HG03442 (cell line): ENCODE measurements around the gene POU2AF1.
A peak's percentile ranks its signal among the peaks of the same experiment; 100 is the strongest.
"Not testable (repeated sequence)": the region's sequence is repeated elsewhere in the genome, so short reads cannot be mapped to it uniquely, and the experiment has no call there.

ENCODE experiments used
- ATAC-seq: cut with Tn5 transposase; IDR thresholded peaks from one replicate; pipeline ENCODE4 v1.9.1; 2021; ENCODE audit warnings: mild to moderate bottlenecking, moderate library complexity; ENCODE audit not compliant: unreplicated experiment

Gene POU2AF1

GRCh38 chr11:111409915-111410314 lies 30.8 kb upstream of the POU2AF1 start:
- peak; percentile 59 for ATAC-seq

DNA sequence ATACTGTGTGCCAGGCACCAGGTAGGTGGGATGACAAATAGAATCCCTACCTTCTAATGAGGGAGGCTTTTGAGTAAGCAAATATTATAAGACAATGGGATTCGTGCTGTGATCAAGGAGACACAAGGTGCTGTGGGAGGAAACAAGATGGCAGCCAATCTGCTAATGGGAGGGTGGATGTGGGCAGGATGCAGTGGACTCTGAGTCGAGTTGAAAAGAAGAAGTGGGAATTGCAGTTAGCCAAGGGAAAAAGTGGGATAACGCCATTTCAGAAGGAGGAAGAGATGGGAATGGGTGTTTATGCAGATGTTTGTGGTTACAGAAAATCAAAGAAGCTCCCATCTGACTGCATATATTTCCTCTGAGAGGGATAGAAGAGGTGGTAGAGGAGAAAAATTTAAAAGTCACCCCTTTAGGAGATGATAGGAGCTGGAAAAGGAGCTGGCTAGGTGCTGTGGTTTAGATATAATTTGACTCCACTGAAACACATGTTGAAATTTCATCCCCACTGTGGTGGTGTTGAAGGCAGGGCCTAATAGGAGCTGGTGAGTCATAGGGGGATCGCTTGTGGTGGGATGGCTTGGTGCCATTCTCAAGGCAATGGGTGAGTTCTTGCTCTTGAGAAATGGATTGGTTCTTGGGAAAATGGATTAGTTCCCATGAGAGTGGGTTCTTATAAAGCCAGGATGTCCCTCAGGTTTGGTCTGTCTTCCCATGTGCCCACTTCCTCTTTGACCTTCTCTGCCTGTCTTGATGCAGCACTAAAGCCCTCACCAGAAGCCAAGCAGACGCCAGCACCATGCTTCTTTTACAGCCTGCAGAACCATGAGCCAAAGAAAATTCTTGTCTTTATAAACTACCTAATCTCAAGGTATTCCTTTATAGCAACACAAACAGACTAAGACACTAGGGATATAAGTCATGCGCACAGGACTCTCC lies 30.0 kb upstream of the POU2AF1 start:
- ATAC-seq = peak; percentile 56

DNA sequence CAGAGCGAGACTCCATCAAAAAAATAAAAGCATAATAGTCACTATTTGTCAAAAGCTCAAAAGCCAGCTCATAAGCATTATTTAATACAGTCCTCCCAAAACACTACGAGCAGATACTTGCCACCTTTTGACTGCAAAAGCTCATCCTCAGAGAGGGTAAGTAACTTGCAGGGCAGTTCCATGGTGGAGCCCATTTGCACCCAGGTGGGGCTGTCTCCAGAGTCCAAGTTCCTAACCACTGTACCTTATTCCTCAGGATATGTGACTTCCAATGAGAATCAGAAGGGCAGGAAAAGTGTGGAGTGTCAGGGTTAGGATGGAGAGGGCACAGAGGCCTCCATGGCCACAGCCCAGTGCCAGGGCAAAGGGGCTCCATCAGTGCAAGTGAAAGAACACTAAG lies 28.6 kb upstream of the POU2AF1 start:
- no peak for ATAC-seq

DNA sequence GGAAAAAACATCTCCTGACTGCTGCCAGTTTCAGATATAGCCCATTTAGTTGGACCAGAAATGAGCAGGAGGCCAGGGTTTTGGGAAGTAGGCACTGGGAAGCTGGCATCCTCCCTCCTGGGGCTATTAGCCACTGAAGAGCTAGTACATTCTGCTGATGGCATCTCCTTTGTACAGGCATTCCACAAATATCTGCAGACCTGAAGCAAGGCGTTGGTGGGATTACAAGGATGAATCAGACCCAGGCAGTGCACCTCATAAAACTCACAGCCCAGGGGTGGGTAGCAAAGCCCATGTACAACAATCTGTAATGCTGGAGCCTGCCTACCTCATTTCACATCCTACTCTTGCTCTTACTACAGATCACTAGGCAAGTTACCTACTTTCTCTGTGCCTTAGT lies 27.5 kb upstream of the POU2AF1 start:
- ATAC-seq = no peak

DNA sequence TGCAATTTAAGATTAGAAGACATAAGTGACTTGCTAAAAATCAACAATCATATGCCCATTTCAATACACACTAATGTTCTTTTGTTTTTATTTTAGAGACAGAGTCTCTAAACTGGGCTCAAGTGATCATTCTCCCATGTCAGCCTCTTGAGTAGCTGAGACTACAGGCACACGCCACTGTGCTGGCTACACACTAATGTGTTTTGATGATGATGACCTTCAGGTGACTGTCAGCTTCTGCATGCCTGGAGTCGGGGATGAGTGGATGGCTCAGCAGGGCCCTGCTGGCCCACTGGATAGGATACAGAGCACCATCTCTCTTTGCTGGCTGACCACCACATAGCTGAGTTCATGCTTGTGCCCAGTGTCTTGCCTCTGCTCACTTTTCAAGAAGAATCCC lies 27.0 kb upstream of the POU2AF1 start:
- ATAC-seq = no peak

GRCh38 chr11:111405551-111405950 lies 26.5 kb upstream of the POU2AF1 start:
- ATAC-seq = no peak

DNA sequence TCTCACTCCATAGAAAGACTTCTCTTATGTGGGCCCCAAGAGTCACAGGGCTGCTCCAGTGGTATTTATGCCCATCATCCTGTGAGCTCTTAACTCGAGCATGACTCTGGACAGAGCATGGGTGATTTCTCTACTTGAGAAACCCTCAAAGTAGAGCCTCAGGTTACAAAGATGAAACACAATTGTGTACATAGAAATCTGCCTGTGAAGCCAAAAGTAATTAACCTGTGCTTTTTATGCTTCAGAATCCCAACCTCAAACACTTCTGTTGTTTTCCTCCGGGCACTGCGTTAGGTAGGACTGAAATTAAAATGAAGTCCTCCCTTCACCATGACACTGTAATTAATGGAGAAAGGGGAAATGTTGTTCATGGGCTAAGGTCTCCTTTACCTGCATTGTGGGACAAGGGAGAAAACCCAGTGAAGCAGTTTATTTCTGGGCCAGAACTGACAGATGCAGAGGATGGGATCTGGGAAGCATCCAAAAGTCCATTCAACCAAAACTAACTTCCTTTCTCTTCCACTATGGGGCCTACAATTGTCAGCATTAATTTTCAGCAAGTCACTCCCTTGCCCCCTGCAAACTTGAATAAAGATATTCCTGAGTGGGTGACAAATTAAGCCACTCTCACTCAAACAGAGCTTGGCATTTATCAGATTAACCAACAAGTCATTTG lies 24.1 kb upstream of the POU2AF1 start:
- ATAC-seq = no peak

- ATAC-seq = no peak
Observed at GRCh38 chr11:111402411-111402810, 23.3 kb upstream of the POU2AF1 start.

DNA sequence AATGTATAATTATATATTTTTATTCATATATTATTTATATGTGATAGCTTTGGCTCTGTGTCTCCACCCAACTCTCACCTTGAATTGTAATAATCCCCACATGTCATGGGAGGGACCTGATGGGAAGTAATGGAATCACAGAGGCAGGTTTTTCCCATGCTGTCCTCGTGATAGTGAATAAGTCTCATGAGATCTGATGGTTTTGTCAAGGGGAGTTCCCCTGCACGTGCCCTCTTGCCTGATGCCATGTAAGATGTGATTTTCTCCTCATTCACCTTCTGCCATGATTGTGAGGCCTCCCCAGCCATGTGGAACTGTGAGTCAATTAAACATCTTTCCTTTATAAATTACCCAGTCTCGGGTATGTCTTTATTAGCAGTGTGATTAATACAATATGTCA lies 22.9 kb upstream of the POU2AF1 start:
- ATAC-seq = not testable (repeated sequence)

- ATAC-seq = peak; percentile 32
Observed at GRCh38 chr11:111400595-111400994, 21.5 kb upstream of the POU2AF1 start.

DNA sequence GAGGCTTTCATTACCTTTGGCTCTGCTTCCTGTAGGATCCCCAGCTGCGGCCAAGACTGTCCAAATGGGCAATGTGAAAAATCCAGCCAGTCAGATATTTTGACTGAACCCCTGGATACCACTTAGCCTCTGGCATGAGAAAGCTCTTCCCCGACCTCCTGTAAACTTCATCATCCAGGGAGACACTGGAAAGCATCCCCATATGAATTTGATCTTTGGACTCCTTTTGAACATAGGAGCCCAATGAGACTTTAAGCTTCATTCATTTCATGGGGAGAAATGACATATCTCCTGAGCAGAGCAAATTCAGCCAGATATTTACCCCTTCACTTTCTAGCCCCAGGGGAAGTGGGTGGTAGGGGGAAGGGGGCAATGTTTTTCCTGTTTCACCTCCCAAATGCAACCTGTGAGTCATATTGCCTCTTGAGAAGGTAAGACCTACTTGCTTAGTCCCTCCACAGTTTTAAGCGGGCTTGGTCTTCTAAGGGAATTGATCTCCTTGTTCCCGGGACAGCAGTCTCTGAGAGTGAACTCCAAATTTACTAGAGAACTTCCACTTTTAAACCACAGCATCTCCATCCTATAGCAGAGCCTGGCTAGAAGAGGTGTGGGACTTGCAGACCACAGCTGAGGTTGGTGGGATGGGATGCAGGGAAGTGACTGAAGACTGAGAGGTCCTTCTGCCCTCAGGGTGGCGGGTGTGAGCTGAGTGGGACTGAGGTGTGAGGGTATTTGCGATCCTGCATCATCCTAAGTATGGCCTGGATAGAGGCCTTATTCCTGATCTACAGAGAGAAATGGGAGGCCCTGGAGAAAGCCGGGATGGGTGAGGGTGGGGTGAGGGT lies 20.3 kb upstream of the POU2AF1 start:
- ATAC-seq = peak; percentile 37

DNA sequence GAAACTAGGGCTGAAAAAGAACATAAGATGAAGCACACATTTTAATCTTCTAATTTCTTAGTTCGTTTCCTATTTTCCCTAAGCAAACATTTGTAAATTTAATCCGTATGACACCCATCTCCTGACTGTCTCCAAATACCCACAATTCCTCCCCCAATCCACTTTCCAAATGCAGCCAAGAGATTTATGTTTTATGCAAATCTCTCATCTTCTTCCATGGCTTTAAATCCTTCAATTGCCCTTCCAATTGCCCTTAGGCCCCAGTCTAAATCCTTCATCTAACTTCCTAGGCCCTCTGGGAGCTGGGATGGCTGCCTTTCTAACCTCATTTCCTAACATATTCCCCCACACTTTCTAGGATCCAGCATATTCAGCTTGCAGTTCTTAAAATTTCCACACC lies 18.0 kb upstream of the POU2AF1 start:
- no peak for ATAC-seq

- no peak for ATAC-seq
Observed at GRCh38 chr11:111395749-111396148, 16.7 kb upstream of the POU2AF1 start.

GRCh38 chr11:111395081-111395480 lies 16.0 kb upstream of the POU2AF1 start:
- ATAC-seq = no peak

DNA sequence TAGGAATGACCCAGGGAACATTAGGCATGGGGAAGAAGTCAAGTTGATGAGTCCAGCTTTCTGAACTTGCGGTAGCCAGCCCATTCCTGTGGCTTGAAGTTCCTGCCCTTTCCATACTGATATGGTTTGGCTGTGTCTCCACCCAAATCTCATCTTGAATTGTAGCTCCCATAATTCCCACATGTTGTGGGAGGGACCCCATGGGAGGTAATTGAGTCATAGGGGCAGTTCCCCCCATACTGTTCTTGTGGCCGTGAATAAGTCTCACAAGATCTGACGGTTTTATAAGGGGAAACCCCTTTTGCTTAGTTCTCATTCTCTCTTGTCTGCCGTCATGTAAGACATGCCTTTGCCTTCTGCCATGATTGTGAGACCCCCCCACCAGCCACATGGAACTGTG lies 15.1 kb upstream of the POU2AF1 start:
- not testable (repeated sequence) for ATAC-seq

DNA sequence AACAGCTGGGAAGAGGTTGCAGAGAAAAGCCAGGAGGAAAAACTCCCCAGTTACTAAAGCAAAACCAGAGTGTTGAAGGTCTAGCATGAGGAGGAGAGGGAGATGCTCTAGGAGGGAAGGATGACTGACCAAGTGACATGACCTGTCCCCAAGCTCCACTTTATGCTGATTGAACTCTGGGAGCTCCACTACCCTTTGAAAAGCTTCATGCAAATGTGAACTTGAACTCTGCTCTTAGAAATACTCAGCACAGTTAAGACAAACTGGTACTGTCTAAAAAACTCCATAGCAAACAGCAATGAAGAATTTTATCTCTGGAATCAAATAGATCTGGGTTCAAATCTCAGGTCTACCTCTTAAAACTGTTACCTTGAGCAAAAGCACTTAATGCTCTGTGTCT lies 14.5 kb upstream of the POU2AF1 start:
- no peak for ATAC-seq

- ATAC-seq = no peak
Observed at GRCh38 chr11:111393096-111393495, 14.0 kb upstream of the POU2AF1 start.

GRCh38 chr11:111392552-111392951 lies 13.5 kb upstream of the POU2AF1 start:
- ATAC-seq = no peak

DNA sequence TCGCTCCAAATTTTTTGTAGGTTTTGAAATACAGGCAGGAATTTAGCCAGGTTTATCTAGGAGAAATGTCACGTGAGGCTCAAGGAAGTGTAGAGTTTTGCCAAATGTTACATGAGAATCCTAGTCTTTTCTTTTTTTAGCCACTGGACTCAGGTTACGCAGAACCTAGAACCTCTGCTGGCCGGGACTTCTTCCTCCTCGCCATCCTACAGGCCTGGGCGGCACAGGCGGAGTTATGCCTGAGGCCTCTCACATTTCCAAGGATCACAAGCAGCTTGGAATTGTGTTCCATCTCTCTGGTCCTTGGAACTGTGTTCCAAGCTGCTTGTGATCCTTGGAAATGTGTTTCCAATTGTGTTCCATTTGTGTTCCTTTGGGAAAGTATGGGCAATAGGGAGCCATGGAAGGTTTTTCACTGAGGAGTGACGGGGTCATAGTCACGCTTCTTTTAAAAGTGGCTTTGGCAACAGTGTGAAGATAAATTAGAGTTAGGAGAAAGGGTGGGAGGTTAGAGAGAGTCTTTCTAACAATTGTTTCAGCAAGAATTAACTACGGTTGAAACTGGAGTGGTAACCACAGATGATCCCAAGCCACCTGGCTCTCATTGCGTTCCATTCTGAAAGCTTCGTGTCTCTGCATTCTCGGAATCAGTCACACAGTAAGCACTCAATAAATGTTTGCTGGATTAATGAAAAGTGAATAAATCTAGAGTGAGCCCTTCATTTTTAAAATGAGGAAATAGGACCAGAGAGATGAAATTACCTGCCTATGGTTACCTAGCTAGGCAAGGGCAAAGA lies 12.5 kb upstream of the POU2AF1 start:
- peak; percentile 50 for ATAC-seq

DNA sequence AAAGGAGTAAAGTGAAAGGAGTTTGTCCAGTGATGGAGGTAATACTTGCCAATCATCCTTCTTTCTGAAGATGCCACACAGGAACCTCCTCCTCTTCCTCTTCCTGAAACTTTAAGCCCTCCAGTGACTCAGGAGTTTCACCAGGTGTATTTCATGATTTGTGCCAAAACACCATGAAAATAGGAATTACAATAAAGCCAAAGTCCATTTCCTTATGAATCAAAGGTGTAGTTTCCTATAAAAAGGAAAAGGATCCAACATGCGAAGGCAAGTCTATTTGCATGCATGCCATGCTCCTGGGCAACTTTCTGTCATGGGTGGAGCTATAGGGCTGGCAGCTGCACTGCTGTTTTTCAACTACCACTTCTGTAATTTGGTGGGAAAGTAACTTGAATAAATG lies 9.8 kb upstream of the POU2AF1 start:
- ATAC-seq = no peak
